ENCODE results near the gene SRSF1.

Gene SRSF1

DNA sequence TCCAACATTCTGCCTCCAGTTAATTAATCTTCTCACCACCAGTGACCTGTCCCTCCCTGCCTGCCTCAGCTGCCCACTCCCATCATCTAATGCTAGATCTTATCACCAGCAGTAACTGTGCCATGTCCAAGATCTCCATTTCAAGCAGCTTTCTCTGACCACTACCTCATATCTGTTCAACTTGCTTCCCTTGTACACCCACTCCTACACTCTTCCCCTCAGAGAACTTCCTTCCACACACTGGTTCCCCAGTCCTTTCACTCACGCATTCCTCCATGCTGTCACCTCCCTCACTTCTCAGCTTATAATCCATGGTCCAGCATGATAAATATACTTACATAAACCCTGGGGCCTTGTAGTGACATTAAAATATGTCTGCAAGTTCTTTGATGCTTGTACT, 44.4 kb upstream of the SRSF1 start:
- TF ChIP-seq FOXP2 (optimal IDR thresholded peaks at IDR 0.05; ENCODE audit: borderline replicate concordance, extremely low read depth, extremely low read length, insufficient read depth) (no peak), REST (IDR thresholded peaks at IDR 0.05; ENCODE audit: insufficient read depth in 1 of 2, low read depth in 2 of 2, low read length in 2 of 2) (no peak), SIN3A (IDR thresholded peaks at IDR 0.05; ENCODE audit: borderline replicate concordance, insufficient read depth, low read length) (no peak), TAF1 (IDR thresholded peaks at IDR 0.05; ENCODE audit: borderline replicate concordance, insufficient read depth, low read length) (no peak), POLR2AphosphoS5 (IDR thresholded peaks at IDR 0.05; ENCODE audit: low read depth, low read length) (no peak)

GRCh38 chr17:58050966-58051365, 43.9 kb upstream of the SRSF1 start:
- TF ChIP-seq POLR2AphosphoS5 (IDR thresholded peaks at IDR 0.05; ENCODE audit: low read depth, low read length) (no peak), SIN3A (IDR thresholded peaks at IDR 0.05; ENCODE audit: borderline replicate concordance, insufficient read depth, low read length) (no peak)

DNA sequence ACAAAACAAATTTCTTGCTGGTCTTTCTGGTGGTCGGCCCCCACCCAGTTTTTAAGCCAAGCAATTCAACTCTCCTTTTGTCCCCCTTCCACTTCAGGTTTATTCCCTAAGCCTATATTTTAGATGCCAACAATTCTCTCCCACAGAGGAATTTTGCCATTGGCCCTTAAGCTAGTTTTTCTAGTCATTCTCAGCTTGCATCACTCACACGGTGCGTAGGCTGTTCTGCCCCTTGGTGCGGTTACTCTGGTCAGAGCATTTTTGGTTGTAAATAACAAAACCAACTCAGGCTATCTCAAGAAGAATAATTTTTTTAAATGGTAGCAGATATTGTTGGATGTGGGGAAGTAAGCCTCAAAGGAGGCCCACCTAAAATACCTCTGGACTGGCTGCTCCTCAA, 42.5 kb upstream of the SRSF1 start:
- no peak for TF ChIP-seq POLR2AphosphoS5 (IDR thresholded peaks at IDR 0.05; ENCODE audit: low read depth, low read length)
- no peak for TF ChIP-seq REST (IDR thresholded peaks at IDR 0.05; ENCODE audit: insufficient read depth in 1 of 2, low read depth in 2 of 2, low read length in 2 of 2)
- TF ChIP-seq FOXP2 (optimal IDR thresholded peaks at IDR 0.05; ENCODE audit: borderline replicate concordance, extremely low read depth, extremely low read length, insufficient read depth): no peak
- no peak for TF ChIP-seq TAF1 (IDR thresholded peaks at IDR 0.05; ENCODE audit: borderline replicate concordance, insufficient read depth, low read length)
- no peak for TF ChIP-seq SIN3A (IDR thresholded peaks at IDR 0.05; ENCODE audit: borderline replicate concordance, insufficient read depth, low read length)

- TF ChIP-seq TAF1 (IDR thresholded peaks at IDR 0.05; ENCODE audit: borderline replicate concordance, insufficient read depth, low read length) (no peak), POLR2AphosphoS5 (IDR thresholded peaks at IDR 0.05; ENCODE audit: low read depth, low read length) (no peak), FOXP2 (optimal IDR thresholded peaks at IDR 0.05; ENCODE audit: borderline replicate concordance, extremely low read depth, extremely low read length, insufficient read depth) (no peak), SIN3A (IDR thresholded peaks at IDR 0.05; ENCODE audit: borderline replicate concordance, insufficient read depth, low read length) (no peak), REST (IDR thresholded peaks at IDR 0.05; ENCODE audit: insufficient read depth in 1 of 2, low read depth in 2 of 2, low read length in 2 of 2) (no peak)
Observed at GRCh38 chr17:58047376-58048150, 40.5 kb upstream of the SRSF1 start.

- TF ChIP-seq SIN3A (IDR thresholded peaks at IDR 0.05; ENCODE audit: borderline replicate concordance, insufficient read depth, low read length): no peak
- no peak for TF ChIP-seq FOXP2 (optimal IDR thresholded peaks at IDR 0.05; ENCODE audit: borderline replicate concordance, extremely low read depth, extremely low read length, insufficient read depth)
- no peak for TF ChIP-seq TAF1 (IDR thresholded peaks at IDR 0.05; ENCODE audit: borderline replicate concordance, insufficient read depth, low read length)
- TF ChIP-seq POLR2AphosphoS5 (IDR thresholded peaks at IDR 0.05; ENCODE audit: low read depth, low read length): no peak
- no peak for TF ChIP-seq REST (IDR thresholded peaks at IDR 0.05; ENCODE audit: insufficient read depth in 1 of 2, low read depth in 2 of 2, low read length in 2 of 2)
Observed at GRCh38 chr17:58046239-58047094, 39.4 kb upstream of the SRSF1 start.

Measured in PFSK-1 (cell line).